ENCODE results near the gene SCTR. TPM values are rescaled to one million over a fixed set of nuclear protein-coding genes. Genes with fewer than 3 reads are reported as not detected.
A peak's percentile ranks its signal among the peaks of the same experiment; 100 is the strongest.
"Not testable (repeated sequence)": the region's sequence is repeated elsewhere in the genome, so short reads cannot be mapped to it uniquely, and the experiment has no call there.

The SCTR gene
- total RNA-seq, 1 experiment from 2014 or later, result not detected

- no peak for DNase-seq (ENCODE audit: low spot score)
Measured at GRCh38 chr2:119416299-119416923, 107.9 kb downstream of the SCTR start.

DNA sequence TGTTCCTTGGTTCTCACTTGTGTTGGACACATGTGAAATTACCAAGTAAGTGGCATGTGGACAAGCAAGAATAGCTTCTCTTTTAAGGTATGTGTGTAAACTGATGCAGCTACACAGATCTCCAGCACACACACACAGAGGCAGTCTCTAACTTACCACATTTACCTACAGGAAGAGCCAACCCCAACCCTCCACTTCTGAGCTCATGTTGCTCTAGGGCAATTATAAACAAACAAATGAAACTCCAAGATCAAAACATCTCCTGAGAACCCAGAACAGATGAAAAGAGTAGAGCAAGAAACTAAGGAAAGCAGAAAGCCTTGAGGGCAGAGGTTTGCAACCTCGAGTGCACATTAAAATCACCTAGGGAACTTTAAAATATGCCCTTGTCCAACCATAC is 108.7 kb downstream of the SCTR start:
- DNase-seq (ENCODE audit: low spot score), result no peak

DNA sequence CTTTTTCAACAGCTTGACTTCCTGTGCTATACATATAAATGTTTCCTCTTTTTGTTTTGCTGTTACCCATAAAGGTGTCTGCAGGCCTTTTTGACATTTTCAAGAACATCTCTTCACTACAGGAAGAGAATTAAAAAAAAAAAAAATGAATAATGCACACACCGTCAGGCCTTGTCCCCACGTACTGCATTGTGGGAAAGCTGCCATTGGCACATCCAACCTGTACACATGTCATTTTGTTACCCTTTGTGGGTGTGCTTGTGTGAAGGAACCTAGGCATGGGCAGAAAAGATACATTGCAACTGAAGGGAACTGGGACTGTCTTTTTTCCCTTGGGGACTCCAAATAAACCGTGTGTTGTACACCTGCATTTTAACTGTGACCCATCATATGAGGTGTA is 109.4 kb downstream of the SCTR start:
- DNase-seq (ENCODE audit: low spot score), result no peak

DNA sequence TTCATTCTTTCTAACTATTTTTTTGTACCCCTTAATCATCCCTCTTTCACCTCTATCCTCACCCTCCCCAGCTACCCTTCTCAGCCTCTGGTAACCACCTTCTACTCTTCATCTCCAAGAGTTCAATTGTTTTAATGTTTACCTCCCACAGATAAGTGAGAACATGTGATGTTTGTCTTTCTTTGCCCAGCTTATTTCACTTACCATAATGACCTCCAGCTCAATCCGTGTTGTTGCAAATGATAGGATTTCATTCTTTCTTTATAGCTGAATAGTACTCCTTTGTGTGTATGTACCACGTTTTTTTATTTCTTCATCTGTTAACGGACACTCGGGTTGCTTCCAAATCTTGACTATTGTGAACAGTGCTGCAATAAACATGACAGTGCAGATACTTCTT is 114.8 kb downstream of the SCTR start:
- no peak for DNase-seq (ENCODE audit: low spot score)

- DNase-seq (ENCODE audit: low spot score), result no peak
Measured at GRCh38 chr2:119408221-119408619, 116.1 kb downstream of the SCTR start.

GRCh38 chr2:119407430-119408220 is 116.7 kb downstream of the SCTR start:
- DNase-seq (ENCODE audit: low spot score), result peak; percentile 84

DNA sequence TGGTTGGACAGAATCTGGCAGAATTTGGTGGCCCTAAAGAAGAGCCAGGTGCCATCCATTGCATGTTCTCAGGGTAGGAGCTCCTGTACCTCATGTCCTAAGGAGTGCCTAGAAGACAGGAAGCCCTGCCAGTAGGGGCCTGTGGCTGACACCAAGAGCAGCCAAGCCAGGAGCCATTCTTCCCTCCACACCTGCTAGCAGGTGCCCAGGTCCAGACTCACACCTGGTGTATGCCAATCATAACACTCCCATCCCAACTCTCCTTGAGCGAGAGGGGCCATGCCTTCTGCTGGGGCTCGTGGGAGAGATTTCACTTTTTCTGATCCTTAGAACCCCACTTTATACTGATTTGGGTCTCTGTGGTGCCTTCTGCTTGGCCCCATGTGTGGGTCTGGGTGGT is 119.1 kb downstream of the SCTR start:
- no peak for DNase-seq (ENCODE audit: low spot score)

DNA sequence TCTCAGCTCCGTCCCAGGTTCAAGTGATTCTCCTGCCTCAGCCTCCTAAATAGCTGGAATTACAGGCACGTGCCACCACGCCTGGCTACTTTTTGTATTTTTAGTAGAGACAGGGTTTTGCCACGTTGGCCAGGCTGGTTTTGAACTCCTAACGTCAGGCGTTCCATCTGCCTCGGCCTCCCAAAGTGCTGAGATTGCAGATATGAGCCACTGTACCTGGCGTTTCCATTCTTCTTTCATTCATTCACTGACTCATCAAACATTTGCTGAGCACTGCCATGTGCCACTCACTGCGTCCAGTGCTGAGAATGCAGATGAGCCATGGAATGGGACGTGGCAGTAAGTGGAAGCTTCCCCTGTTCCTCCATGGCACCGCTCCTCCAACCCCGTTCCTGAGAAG is 120.7 kb downstream of the SCTR start:
- not testable (repeated sequence) for DNase-seq (ENCODE audit: low spot score)

DNA sequence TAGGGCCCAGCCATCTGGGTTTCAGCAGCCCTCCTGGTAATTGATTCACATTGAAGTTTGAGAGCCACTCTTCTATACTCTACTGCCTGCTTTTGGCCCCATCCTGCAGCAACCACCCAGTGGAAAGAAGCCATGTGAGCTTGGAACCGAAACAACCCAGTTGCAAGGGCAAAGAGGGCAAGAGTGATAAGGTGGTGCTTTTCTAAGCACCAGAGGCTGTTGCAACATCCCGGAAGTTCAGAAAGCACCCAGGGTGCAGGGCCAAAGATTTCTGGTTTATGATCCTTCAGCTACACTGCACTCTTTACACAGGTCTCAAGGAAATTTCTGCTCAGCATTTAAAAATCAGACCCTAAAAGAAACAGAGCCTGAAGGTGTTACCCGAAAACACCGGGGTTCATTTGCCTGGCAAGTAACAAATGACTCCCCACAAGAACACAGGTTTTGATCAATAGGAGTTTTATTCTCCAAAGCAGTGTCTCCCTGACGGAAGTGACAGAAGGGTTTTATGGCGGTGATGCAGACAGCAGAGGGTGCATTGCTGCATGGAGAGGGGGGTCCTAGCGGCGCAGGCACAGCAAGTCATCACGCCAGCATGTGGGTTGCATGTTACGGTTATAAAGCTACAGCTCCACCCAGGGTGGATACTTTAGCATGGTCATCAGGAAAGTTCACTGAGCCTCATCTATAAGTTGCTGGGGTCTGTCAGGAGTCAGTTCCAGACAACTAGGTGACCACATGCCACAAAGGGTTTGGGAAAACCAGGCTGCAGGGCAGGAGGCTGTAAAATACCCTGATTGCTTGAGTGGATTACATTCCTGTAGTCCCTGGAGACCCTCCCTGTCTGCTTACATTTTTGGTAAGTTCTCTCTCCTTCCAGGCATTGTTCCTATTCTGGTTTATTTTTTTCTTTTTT is 121.4 kb downstream of the SCTR start:
- no peak for DNase-seq (ENCODE audit: low spot score)

DNA sequence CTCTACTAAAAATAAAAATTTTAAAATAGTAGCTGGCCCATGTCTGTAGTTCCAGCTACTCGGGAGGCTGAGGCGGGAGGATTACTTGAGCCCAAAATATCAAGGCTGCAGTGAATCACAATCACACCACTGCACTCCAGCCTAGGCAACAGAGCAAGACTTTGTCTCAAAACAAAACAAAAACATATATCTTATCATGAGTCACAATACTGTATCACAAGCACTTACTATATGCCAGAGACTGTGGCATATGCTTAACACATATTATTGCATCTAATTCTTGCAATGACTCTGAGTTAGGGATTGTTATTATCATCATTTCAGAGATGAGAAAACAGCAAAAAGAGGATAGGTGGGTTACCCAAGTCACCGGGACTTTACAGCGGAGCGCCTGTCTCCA is 122.2 kb downstream of the SCTR start:
- DNase-seq (ENCODE audit: low spot score), result no peak

GRCh38 chr2:119397196-119397595 is 127.1 kb downstream of the SCTR start:
- no peak for DNase-seq (ENCODE audit: low spot score)

DNA sequence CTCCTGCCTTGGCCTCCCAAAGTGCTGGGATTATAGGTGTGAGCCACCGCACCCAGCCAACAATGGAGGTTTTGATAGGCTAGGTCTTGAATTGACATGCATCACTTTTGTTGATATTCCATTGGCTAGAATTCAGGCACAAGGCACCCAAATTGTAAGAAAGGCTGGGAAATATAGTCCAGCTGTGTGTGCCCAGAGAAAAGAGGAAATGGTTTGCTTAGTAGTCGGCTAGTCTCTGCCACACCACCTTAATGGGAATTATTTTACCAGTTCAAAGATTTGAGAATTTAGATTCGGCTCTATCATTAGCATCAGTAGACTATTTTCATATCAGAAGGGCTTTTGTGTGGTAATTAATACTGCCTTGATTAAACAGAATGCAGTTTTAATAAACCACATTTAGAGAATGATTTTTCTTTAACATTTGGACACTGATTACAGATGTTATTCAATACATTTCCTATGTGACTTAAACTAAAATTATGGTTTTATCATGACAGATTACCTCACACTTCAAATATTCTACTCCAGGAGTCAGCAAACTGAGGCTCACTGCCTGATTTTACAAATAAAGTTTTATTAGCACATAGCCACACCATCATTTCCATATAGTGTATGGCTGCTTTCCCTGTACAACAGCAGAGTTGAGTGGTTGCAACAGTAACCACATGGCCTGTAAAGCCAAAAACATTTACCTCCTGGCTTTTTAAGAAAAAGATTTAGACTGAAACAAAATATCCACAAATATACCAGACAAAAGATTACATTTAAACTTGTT is 130.1 kb downstream of the SCTR start:
- no peak for DNase-seq (ENCODE audit: low spot score)

Other genes starting within 250 kb of the SCTR start
- gene C2orf76, start 157.6 kb downstream of the SCTR start, total RNA-seq (2014; rRNA removed; shearing (Covaris generic)), result 0.25 and 2.8 TPM in 2 replicates
- gene DBI, start 157.5 kb downstream of the SCTR start, total RNA-seq (2014; rRNA removed; shearing (Covaris generic)), result 152 and 179 TPM in 2 replicates
- 0.70 and 2.1 TPM in 2 replicates for gene TMEM37, start 92.6 kb downstream of the SCTR start, total RNA-seq (2014; rRNA removed; shearing (Covaris generic))
- gene CFAP221, start 20.0 kb upstream of the SCTR start, total RNA-seq (2014; rRNA removed; shearing (Covaris generic)), result 0.39 TPM in 1 of 2 replicates, not detected in the other
- gene TMEM177, start 154.7 kb upstream of the SCTR start, total RNA-seq (2014; rRNA removed; shearing (Covaris generic)), result 31.2 and 40.0 TPM in 2 replicates
- 45.4 and 69.3 TPM in 2 replicates for gene PTPN4, start 235.4 kb upstream of the SCTR start, total RNA-seq (2014; rRNA removed; shearing (Covaris generic))